ENCODE results near the gene CBX3. TPM values are rescaled to one million over a fixed set of nuclear protein-coding genes. Genes with fewer than 3 reads are reported as not detected.

CBX3 gene
- total and polyA plus RNA-seq, 10 of the 15 experiments (the other 5 are each of a cell fraction or from before 2014, with no cell fraction given): 153 to 307 (median 225) TPM

GRCh38 chr7:26245150-26245549 is 43.6 kb downstream of the CBX3 start:
- no peak for ATAC-seq
- H2AFZ ChIP-seq (ENCODE audit: control insufficient read depth, low read depth, low read length): no peak overlapping the region
- no TSS peak for BruUV-seq (replicated peaks)
- no peak overlapping the region for H3K4me2 ChIP-seq (ENCODE audit: control insufficient read depth, insufficient read depth)
- ChIA-PET POLR2A (no interaction called here), SMC1A (ENCODE audit: uncharacterized antibody, unreplicated experiment) (no interaction called here), RAD21 (ENCODE audit: unreplicated experiment) (no interaction called here), CTCF (no interaction called here)
- H3K27ac ChIP-seq (ENCODE audit: control insufficient read depth, insufficient read depth): no peak overlapping the region
- H3K4me1 ChIP-seq (ENCODE audit: control insufficient read depth, insufficient read depth, low read length): no peaks in the 10 kb centered on the region
- no peaks in the 10 kb centered on the region for H3K79me2 ChIP-seq (ENCODE audit: control insufficient read depth, insufficient read depth, low read length)
- intact Hi-C loops (cut with micrococcal nuclease; ENCODE audit: unreplicated experiment) (no loop called here), in situ Hi-C loops (cut with MboI) (no loop called here)
- H3K27me3 ChIP-seq (replicated peaks in 1 of 2; ENCODE audit: control insufficient read depth in 2 of 2, insufficient read depth in 2 of 2, low read length in 1 of 2): peaks cover 2 to 3% of the 10 kb centered on the region in 2 experiments; a peak in 2 of 4 replicates
- H3K9ac ChIP-seq (ENCODE audit: control insufficient read depth, insufficient read depth, low read length): no peak overlapping the region
- no peak for FAIRE-seq
- H3K36me3 ChIP-seq (ENCODE audit: control insufficient read depth in 2 of 2, insufficient read depth in 2 of 2, low read length in 1 of 2): no peaks in the 10 kb centered on the region
- DNase-seq (ENCODE audit: low read depth, low spot score): no peak
- H3K9me3 ChIP-seq (replicated peaks; ENCODE audit: control insufficient read depth, insufficient read depth, low read length): no peaks in the 10 kb centered on the region
- TF ChIP-seq ASH2L (IDR thresholded peaks at IDR 0.05; ENCODE audit: borderline replicate concordance, low read depth) (no peak), POLR2AphosphoS2 (IDR thresholded peaks at IDR 0.05; ENCODE audit: low read depth, low read length) (no peak), STAT3 (IDR thresholded peaks at IDR 0.05; ENCODE audit: low read depth, low read length) (no peak), IKZF2 (IDR thresholded peaks at IDR 0.05) (no peak), KLF5 (IDR thresholded peaks at IDR 0.05; ENCODE audit: partially characterized antibody) (no peak), GABPA (IDR thresholded peaks at IDR 0.05; ENCODE audit: low read depth) (no peak), KDM1A (IDR thresholded peaks at IDR 0.05; ENCODE audit: borderline replicate concordance) (no peak)
- H3K4me3 ChIP-seq: no peak overlapping the region
- whole genome bisulfite sequencing (ENCODE audit: insufficient coverage, insufficient replicate concordance, low lambda C conversion rate, missing lambda C conversion rate): 72% methylated on average over 13 of the region's 13 CpGs
- no peaks in the 10 kb centered on the region for H4K20me1 ChIP-seq (ENCODE audit: control insufficient read depth, insufficient read depth)

- FAIRE-seq: no peak
- CTCF ChIA-PET: interaction anchor here (0.9 kb wide), 1 partner anchor 11 kb away, joined by 3 read pairs; no protein-coding TSS in a partner anchor
- DNase-seq (ENCODE audit: low read depth, low spot score): no peak
- Histone ChIP-seq H3K4me2 (ENCODE audit: control insufficient read depth, insufficient read depth) (no peak overlapping the region), H3K9ac (ENCODE audit: control insufficient read depth, insufficient read depth, low read length) (no peak overlapping the region), H3K36me3 (ENCODE audit: control insufficient read depth in 2 of 2, insufficient read depth in 2 of 2, low read length in 1 of 2) (no peaks in the 10 kb centered on the region), H3K4me3 (no peak overlapping the region), H3K4me1 (ENCODE audit: control insufficient read depth, insufficient read depth, low read length) (no peaks in the 10 kb centered on the region), H4K20me1 (ENCODE audit: control insufficient read depth, insufficient read depth) (no peaks in the 10 kb centered on the region), H3K79me2 (ENCODE audit: control insufficient read depth, insufficient read depth, low read length) (no peaks in the 10 kb centered on the region), H2AFZ (ENCODE audit: control insufficient read depth, low read depth, low read length) (peak overlapping the region; percentile 7; the same call in 1 of the 2 replicates), H3K9me3 (replicated peaks; ENCODE audit: control insufficient read depth, insufficient read depth, low read length) (no peaks in the 10 kb centered on the region), H3K27me3 (replicated peaks in 1 of 2; ENCODE audit: control insufficient read depth in 2 of 2, insufficient read depth in 2 of 2, low read length in 1 of 2) (no peaks in the 10 kb centered on the region), H3K27ac (ENCODE audit: control insufficient read depth, insufficient read depth) (no peak overlapping the region)
- BruUV-seq (replicated peaks): no TSS peak
- in situ Hi-C loops (cut with MboI): loop anchor here (25.0 kb wide), 1 partner anchor 262 kb away; no protein-coding TSS in a partner anchor
- WGBS (ENCODE audit: insufficient coverage, insufficient replicate concordance, low lambda C conversion rate, missing lambda C conversion rate): 57% methylated on average over 12 of the region's 12 CpGs
- no peak for ATAC-seq
- RAD21 ChIA-PET (ENCODE audit: unreplicated experiment): no interaction called here
- SMC1A ChIA-PET (ENCODE audit: uncharacterized antibody, unreplicated experiment): no interaction called here
- intact Hi-C loops (cut with micrococcal nuclease; ENCODE audit: unreplicated experiment): no loop called here
- POLR2A ChIA-PET: no interaction called here
- TF ChIP-seq SUPT20H (IDR thresholded peaks at IDR 0.05; ENCODE audit: borderline replicate concordance, control insufficient read depth, low read depth, low read length) (no peak), RAD21 (IDR thresholded peaks at IDR 0.05; ENCODE audit: insufficient read depth, low read depth, low read length) (no peak), CEBPB (IDR thresholded peaks at IDR 0.05; ENCODE audit: borderline replicate concordance in 1 of 2, low read depth in 2 of 2, low read length in 2 of 2) (no peak), ZNF207 (IDR thresholded peaks at IDR 0.05; ENCODE audit: borderline replicate concordance) (no peak), RB1 (IDR thresholded peaks at IDR 0.05; ENCODE audit: borderline replicate concordance) (no peak), JUND (IDR thresholded peaks at IDR 0.05; ENCODE audit: low read depth, low read length) (no peak), FOXK2 (IDR thresholded peaks at IDR 0.05) (no peak), HCFC1 (IDR thresholded peaks at IDR 0.05; ENCODE audit: low read length) (no peak), POLR2A (IDR thresholded peaks at IDR 0.05; ENCODE audit: low read depth, low read length) (no peak), ZNF622 (IDR thresholded peaks at IDR 0.05) (no peak), LARP7 (IDR thresholded peaks at IDR 0.05) (no peak), SRF (IDR thresholded peaks at IDR 0.05; ENCODE audit: low read depth in 2 of 2, low read length in 2 of 2) (no peak), DPF2 (IDR thresholded peaks at IDR 0.05) (no peak), ELK1 (IDR thresholded peaks at IDR 0.05; ENCODE audit: low read depth, low read length) (no peak)
Observed at GRCh38 chr7:26250239-26250638, 48.7 kb downstream of the CBX3 start.

Measured in GM12878 (cell line).